OCI-LY7 (cell line): ENCODE data around the gene SLC17A9. TPM values are rescaled to one million over a fixed set of nuclear protein-coding genes. Genes with fewer than 3 reads are reported as not detected.

Source experiments
- BruUV-seq: library from RNA; stranded (reverse); fragments of 400-500 nt; replicated peaks from 2 replicates; lab custom pipeline; 2021; lab: Mats Ljungman, UMichigan
- CTCF ChIA-PET: fragments of 300-600 bp; sonication (Branson Sonifier 250); formaldehyde crosslinking; loops from one replicate; lab custom pipeline; 2022; ENCODE audit warnings: antibody characterized with exemption; ENCODE audit not compliant: unreplicated experiment; lab: Charles Lee
- POLR2A ChIA-PET: fragments of 300-600 bp; sonication (Branson Sonifier 250); formaldehyde crosslinking; loops from one replicate; lab custom pipeline; 2022; ENCODE audit warnings: antibody characterized with exemption; lab: Charles Lee
- DNase-seq: peaks from one replicate; pipeline ENCODE4 v3.0.0-alpha.2; 2015; ENCODE audit warnings: low spot score
- H2AFZ ChIP-seq: fragments of 200-600 bp; sonication (generic), shearing (Covaris generic); 2 replicates; pipeline ENCODE4 v1.6.1; 2014; ENCODE audit warnings: mild to moderate bottlenecking, antibody characterized with exemption, low read length, moderate library complexity
- H3K27ac ChIP-seq: fragments of 200-600 bp; sonication (generic); 2 replicates; pipeline ENCODE4 v1.5.1; 2014; ENCODE audit warnings: mixed run types, low read depth, mild to moderate bottlenecking, moderate library complexity, low read length, inconsistent platforms; ENCODE audit not compliant: poor library complexity, severe bottlenecking
- H3K36me3 ChIP-seq: fragments of 200-600 bp; sonication (generic); 2 replicates; pipeline ENCODE4 v1.6.1; 2014; ENCODE audit warnings: mild to moderate bottlenecking, antibody characterized with exemption, low read length, moderate library complexity, mixed read lengths; ENCODE audit not compliant: insufficient read depth
- H3K4me1 ChIP-seq: fragments of 200-600 bp; sonication (generic); 2 replicates; pipeline ENCODE4 v1.5.1; 2014; ENCODE audit warnings: mild to moderate bottlenecking, low read length; ENCODE audit not compliant: insufficient read depth, poor library complexity, severe bottlenecking
- H3K4me2 ChIP-seq: fragments of 200-600 bp; sonication (generic); 2 replicates; pipeline ENCODE4 v1.6.1; 2014; ENCODE audit warnings: mild to moderate bottlenecking, low read length
- H3K4me3 ChIP-seq: fragments of 200-600 bp; sonication (generic); 2 replicates; pipeline ENCODE4 v1.5.1; 2014; ENCODE audit warnings: mild to moderate bottlenecking, low read depth, low read length; ENCODE audit not compliant: poor library complexity, severe bottlenecking
- H3K79me2 ChIP-seq: fragments of 200-600 bp; sonication (generic); 2 replicates; pipeline ENCODE4 v1.6.1; 2016; ENCODE audit warnings: low read depth, mild to moderate bottlenecking, low read length, moderate library complexity, mixed read lengths; ENCODE audit not compliant: insufficient read depth
- H3K9me2 ChIP-seq: fragments of 200-600 bp; sonication (generic); 2 replicates; pipeline ENCODE4 v1.6.1; 2016; ENCODE audit warnings: mild to moderate bottlenecking, low read length, mixed read lengths; ENCODE audit not compliant: insufficient read depth
- H3K9me3 ChIP-seq: fragments of 200-600 bp; sonication (generic); 2 replicates; pipeline ENCODE4 v1.6.1; 2014; ENCODE audit warnings: mild to moderate bottlenecking, mixed run types, low read length, mixed read lengths
- H4K20me1 ChIP-seq: fragments of 200-600 bp; sonication (generic); 2 replicates; pipeline ENCODE4 v1.6.1; 2014; ENCODE audit warnings: mild to moderate bottlenecking, antibody characterized with exemption, low read length, moderate library complexity, mixed read lengths; ENCODE audit not compliant: insufficient read depth
- EZH2phosphoT487 ChIP-seq: fragments of 200-600 bp; sonication (generic); IDR thresholded peaks from 2 replicates; pipeline ENCODE4 v1.6.1; 2018; ENCODE audit warnings: low read depth, borderline replicate concordance, mild to moderate bottlenecking, mixed run types, antibody characterized with exemption, low read length, moderate library complexity, mixed read lengths
- intact Hi-C: fragments of 100-400 bp; cut with micrococcal nuclease; formaldehyde crosslinking; loops from one replicate; pipeline ENCODE4 v1.10.0; 2022; ENCODE audit not compliant: unreplicated experiment
- total RNA-seq, 2 experiments: library from RNA; depleted of rRNA in 1 of 2; stranded (reverse); fragments of >200 nt in 1 of 2; shearing (Covaris generic) in 1 of 2; gene quantifications; 2 replicates each; pipeline ENCODE4 v1.2.3, GENCODE V29; 2014 to 2022
- TF ChIP-seq, protein P1 (sequence below): fragments of 200-600 bp; sonication (generic); conservative IDR thresholded peaks from 2 replicates; pipeline ENCODE4 v1.5.1; 2014; ENCODE audit warnings: mild to moderate bottlenecking, antibody characterized with exemption, low read length, moderate library complexity, mixed read lengths

Gene SLC17A9
- total RNA-seq, 2 experiments from 2014 or later, result 2.0 to 8.1 TPM

DNA sequence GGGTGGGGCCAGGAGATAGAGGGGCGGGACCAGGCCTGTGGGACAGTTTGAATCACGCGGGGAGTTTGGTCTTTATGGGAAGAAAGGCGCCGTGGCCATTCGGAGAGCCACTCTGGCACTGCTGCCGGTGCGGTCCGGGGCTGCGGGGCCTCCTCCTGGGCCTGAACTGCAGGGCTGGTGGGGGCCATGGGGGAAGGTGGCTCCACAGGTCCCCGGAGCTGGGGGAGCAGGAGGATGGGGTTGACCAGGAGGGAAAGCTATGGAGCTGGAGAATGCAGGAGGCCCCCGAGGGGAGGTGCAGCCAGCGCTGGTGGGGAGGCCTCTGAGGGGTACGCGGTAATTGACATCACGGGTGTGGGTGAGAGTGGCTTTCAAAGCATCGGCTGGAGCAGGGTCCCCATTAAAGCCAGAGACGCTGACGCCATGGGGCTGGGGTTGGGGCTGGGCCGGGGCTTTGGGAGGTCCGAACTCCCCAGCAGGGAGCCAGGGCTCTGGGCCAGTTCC lies 56.1 kb downstream of the SLC17A9 start:
- peak overlapping the region; percentile 39 for H3K4me2 ChIP-seq
- no peak overlapping the region for H3K27ac ChIP-seq
- H3K9me2 ChIP-seq, result no peaks in the 10 kb centered on the region
- H3K79me2 ChIP-seq, result no peaks in the 10 kb centered on the region
- ChIA-PET POLR2A (no interaction called here), CTCF (interaction anchor here (1.0 kb wide), 1 partner anchor 30 kb away, joined by 3 read pairs; no protein-coding TSS in a partner anchor)
- TF ChIP-seq EZH2phosphoT487, result no peak
- TF ChIP-seq, protein P1, sequence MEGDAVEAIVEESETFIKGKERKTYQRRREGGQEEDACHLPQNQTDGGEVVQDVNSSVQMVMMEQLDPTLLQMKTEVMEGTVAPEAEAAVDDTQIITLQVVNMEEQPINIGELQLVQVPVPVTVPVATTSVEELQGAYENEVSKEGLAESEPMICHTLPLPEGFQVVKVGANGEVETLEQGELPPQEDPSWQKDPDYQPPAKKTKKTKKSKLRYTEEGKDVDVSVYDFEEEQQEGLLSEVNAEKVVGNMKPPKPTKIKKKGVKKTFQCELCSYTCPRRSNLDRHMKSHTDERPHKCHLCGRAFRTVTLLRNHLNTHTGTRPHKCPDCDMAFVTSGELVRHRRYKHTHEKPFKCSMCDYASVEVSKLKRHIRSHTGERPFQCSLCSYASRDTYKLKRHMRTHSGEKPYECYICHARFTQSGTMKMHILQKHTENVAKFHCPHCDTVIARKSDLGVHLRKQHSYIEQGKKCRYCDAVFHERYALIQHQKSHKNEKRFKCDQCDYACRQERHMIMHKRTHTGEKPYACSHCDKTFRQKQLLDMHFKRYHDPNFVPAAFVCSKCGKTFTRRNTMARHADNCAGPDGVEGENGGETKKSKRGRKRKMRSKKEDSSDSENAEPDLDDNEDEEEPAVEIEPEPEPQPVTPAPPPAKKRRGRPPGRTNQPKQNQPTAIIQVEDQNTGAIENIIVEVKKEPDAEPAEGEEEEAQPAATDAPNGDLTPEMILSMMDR, result no peak
- no peaks in the 10 kb centered on the region for H3K36me3 ChIP-seq
- DNase-seq, result no peak
- peaks cover 4% of the 10 kb centered on the region for H3K4me1 ChIP-seq
- peaks cover 11% of the 10 kb centered on the region; the same call in 1 of the 2 replicates for H3K9me3 ChIP-seq
- no peaks in the 10 kb centered on the region for H4K20me1 ChIP-seq
- H3K4me3 ChIP-seq, result no peak overlapping the region
- no TSS peak for BruUV-seq
- intact Hi-C loops, result loop anchor here (1.0 to 10.0 kb wide), 4 partner anchors 36 to 185 kb away; partner anchors contain the start of gene SLC17A9
- H2AFZ ChIP-seq, result no peak overlapping the region

DNA sequence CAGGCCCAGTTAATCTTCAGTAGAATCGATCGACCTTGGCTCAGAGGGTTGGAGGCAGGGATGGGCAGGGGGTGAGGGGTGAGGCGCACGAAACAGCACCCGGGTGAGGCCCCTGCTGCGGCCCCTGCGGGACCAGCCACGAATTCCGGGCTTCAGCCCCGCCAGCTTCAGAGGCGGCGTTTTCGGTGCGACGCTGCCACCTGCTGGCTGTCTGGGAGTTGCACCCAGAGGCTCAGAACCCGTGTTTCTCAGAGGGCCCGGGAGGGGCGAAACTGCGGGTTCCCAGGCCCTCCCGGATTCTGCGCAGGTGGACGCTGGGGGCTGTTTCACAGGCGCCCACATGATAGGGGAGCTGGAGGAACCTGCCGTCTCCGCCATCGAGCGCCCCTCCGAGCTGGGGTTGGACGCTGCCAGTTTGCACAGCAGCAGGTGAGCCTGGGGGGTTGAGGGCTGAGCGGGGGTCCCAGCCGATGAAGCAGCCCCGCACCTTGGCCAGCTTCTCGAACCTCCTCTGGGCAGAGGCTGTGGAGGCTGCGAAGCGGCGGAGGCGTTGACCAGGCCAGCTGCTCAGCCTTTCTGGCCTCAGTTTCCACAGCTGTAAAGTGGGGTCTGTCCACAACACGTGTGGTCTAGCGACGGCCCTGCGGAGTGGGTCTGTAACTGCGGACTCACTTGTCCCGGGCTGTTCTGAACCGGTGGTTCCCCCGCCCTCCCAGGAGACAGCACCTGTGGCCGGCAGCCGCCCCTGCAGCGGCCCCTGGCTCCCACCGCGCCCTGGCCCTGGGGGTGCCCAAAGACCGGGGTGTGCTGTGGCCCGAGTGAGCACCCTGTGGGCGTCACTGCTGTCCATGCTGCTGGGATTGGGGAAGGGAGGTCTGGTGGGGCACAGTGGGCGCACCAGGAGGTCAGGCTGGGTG lies 56.8 kb downstream of the SLC17A9 start:
- Histone ChIP-seq H3K27ac (no peak overlapping the region), H3K79me2 (no peaks in the 10 kb centered on the region), H3K4me3 (no peak overlapping the region), H3K4me2 (peak overlapping the region; percentile 39), H3K9me2 (no peaks in the 10 kb centered on the region), H3K4me1 (peaks cover 4% of the 10 kb centered on the region), H2AFZ (no peak overlapping the region), H3K36me3 (no peaks in the 10 kb centered on the region), H3K9me3 (peaks cover 13% of the 10 kb centered on the region; the same call in 1 of the 2 replicates), H4K20me1 (no peaks in the 10 kb centered on the region)
- TF ChIP-seq, protein P1, result peak; percentile 94
- TF ChIP-seq EZH2phosphoT487, result no peak
- DNase-seq, result peak; percentile 75
- POLR2A ChIA-PET, result no interaction called here
- intact Hi-C loops, result loop anchor here (1.0 to 10.0 kb wide), 4 partner anchors 37 to 186 kb away; partner anchors contain the start of gene SLC17A9
- CTCF ChIA-PET, result interaction anchor here (1.0 kb wide), 1 partner anchor 31 kb away, joined by 3 read pairs; no protein-coding TSS in a partner anchor
- BruUV-seq, result no TSS peak
